T-helper 17 cell (primary cell): ENCODE measurements around the gene MAP3K20. TPM values are rescaled to one million over a fixed set of nuclear protein-coding genes. Genes with fewer than 3 reads are reported as not detected.
"Not testable (repeated sequence)": the region's sequence is repeated elsewhere in the genome, so short reads cannot be mapped to it uniquely, and the experiment has no call there.

ENCODE experiments used
- ATAC-seq: fragments of 150-1000 bp; cut with Tn5 transposase; 2 replicates; pipeline ENCODE4 v1.10.0; 2021; ENCODE audit warnings: mild to moderate bottlenecking, moderate library complexity
- DNase-seq, 3 donors: peaks; one replicate each; pipeline versions ENCODE4 v3.0.0 to v3.0.0-alpha.2; 2020 to 2021
- H3K9me3 ChIP-seq: one replicate; pipeline ENCODE4 v1.7.0; 2013; ENCODE audit warnings: low read length, mild to moderate bottlenecking; ENCODE audit not compliant: control insufficient read depth, poor library complexity, severe bottlenecking
- H3K27ac Mint-ChIP-seq: one replicate; pipeline ENCODE4 v1.8.0; 2022; ENCODE audit warnings: mild to moderate bottlenecking, moderate library complexity, mixed read lengths
- H3K27me3 Mint-ChIP-seq: one replicate; pipeline ENCODE4 v1.8.0; 2022; ENCODE audit warnings: mixed read lengths
- H3K36me3 Mint-ChIP-seq: one replicate; pipeline ENCODE4 v1.8.0; 2022; ENCODE audit warnings: low read depth, mixed read lengths
- H3K4me1 Mint-ChIP-seq: one replicate; pipeline ENCODE4 v1.8.0; 2022; ENCODE audit warnings: mild to moderate bottlenecking, mixed read lengths
- H3K4me3 Mint-ChIP-seq: one replicate; pipeline ENCODE4 v1.8.0; 2022; ENCODE audit warnings: mild to moderate bottlenecking, moderate library complexity, mixed read lengths
- total RNA-seq, 4 donors: library from RNA in 2 of 4; stranded (reverse) in 2 of 4; gene quantifications; one replicate each; pipeline ENCODE4 v1.2.3 and lab custom pipeline; 2022 to 2026

MAP3K20 gene
- total RNA-seq, 2 donors from 2014 or later, result 1.7 to 4.1 TPM

GRCh38 chr2:173291412-173291811, 215.8 kb downstream of the MAP3K20 start:
- peaks cover 4% of the 10 kb centered on the region for H3K27me3 Mint-ChIP-seq
- DNase-seq, result no peak
- H3K4me3 Mint-ChIP-seq, result no peak overlapping the region
- no peaks in the 10 kb centered on the region for H3K9me3 ChIP-seq
- H3K4me1 Mint-ChIP-seq, result peaks cover 6% of the 10 kb centered on the region
- ATAC-seq, result no peak
- no peaks in the 10 kb centered on the region for H3K36me3 Mint-ChIP-seq
- no peak overlapping the region for H3K27ac Mint-ChIP-seq

GRCh38 chr2:173296235-173296634, 220.6 kb downstream of the MAP3K20 start:
- DNase-seq (no peak), ATAC-seq (no peak)
- H3K27me3 Mint-ChIP-seq, result no peaks in the 10 kb centered on the region
- H3K9me3 ChIP-seq, result no peaks in the 10 kb centered on the region
- no peak overlapping the region for H3K27ac Mint-ChIP-seq
- no peak overlapping the region for H3K4me3 Mint-ChIP-seq
- no peaks in the 10 kb centered on the region for H3K36me3 Mint-ChIP-seq
- no peaks in the 10 kb centered on the region for H3K4me1 Mint-ChIP-seq

GRCh38 chr2:173298536-173299097, 223.0 kb downstream of the MAP3K20 start:
- ATAC-seq (no peak), DNase-seq (no peak)
- Mint-ChIP-seq H3K4me1 (no peaks in the 10 kb centered on the region), H3K4me3 (no peak overlapping the region), H3K36me3 (no peaks in the 10 kb centered on the region), H3K27me3 (no peaks in the 10 kb centered on the region), H3K27ac (no peak overlapping the region)
- no peaks in the 10 kb centered on the region for H3K9me3 ChIP-seq

- Mint-ChIP-seq H3K27ac (no peak overlapping the region), H3K4me3 (no peak overlapping the region), H3K27me3 (no peaks in the 10 kb centered on the region), H3K4me1 (no peaks in the 10 kb centered on the region), H3K36me3 (no peaks in the 10 kb centered on the region)
- ATAC-seq (no peak), DNase-seq (no peak)
- no peaks in the 10 kb centered on the region for H3K9me3 ChIP-seq
Measured at GRCh38 chr2:173299764-173300163, 224.1 kb downstream of the MAP3K20 start.

- no peaks in the 10 kb centered on the region for H3K27me3 Mint-ChIP-seq
- no peak overlapping the region for H3K4me3 Mint-ChIP-seq
- ATAC-seq (no peak), DNase-seq (no peak)
- H3K9me3 ChIP-seq, result no peaks in the 10 kb centered on the region
- H3K27ac Mint-ChIP-seq, result no peak overlapping the region
- no peaks in the 10 kb centered on the region for H3K4me1 Mint-ChIP-seq
- no peaks in the 10 kb centered on the region for H3K36me3 Mint-ChIP-seq
Measured at GRCh38 chr2:173300458-173300857, 224.8 kb downstream of the MAP3K20 start.

- not testable (repeated sequence) for DNase-seq
Measured at GRCh38 chr2:173301549-173301948, 225.9 kb downstream of the MAP3K20 start.

GRCh38 chr2:173305303-173305702, 229.7 kb downstream of the MAP3K20 start:
- H3K27ac Mint-ChIP-seq, result no peak overlapping the region
- no peaks in the 10 kb centered on the region for H3K9me3 ChIP-seq
- H3K27me3 Mint-ChIP-seq, result peaks cover 12% of the 10 kb centered on the region
- H3K36me3 Mint-ChIP-seq, result no peaks in the 10 kb centered on the region
- H3K4me1 Mint-ChIP-seq, result no peaks in the 10 kb centered on the region
- ATAC-seq (no peak), DNase-seq (no peak)
- peak overlapping the region; percentile 31 for H3K4me3 Mint-ChIP-seq

More at GRCh38 chr2:173301549-173301948, 225.9 kb downstream of the MAP3K20 start:
- H3K36me3 Mint-ChIP-seq, H3K9me3 ChIP-seq, H3K4me1 Mint-ChIP-seq, ATAC-seq, H3K27ac Mint-ChIP-seq, H3K4me3 Mint-ChIP-seq, H3K27me3 Mint-ChIP-seq: not testable (repeated sequence)

- Mint-ChIP-seq H3K4me1 (no peaks in the 10 kb centered on the region), H3K27me3 (peaks cover 19% of the 10 kb centered on the region), H3K36me3 (no peaks in the 10 kb centered on the region), H3K27ac (no peak overlapping the region), H3K4me3 (no peak overlapping the region)
- no peaks in the 10 kb centered on the region for H3K9me3 ChIP-seq
- ATAC-seq (no peak), DNase-seq (no peak)
Measured at GRCh38 chr2:173307293-173307692, 231.6 kb downstream of the MAP3K20 start.

GRCh38 chr2:173309370-173309769, 233.7 kb downstream of the MAP3K20 start:
- not testable (repeated sequence) for H3K27ac Mint-ChIP-seq, DNase-seq, H3K4me3 Mint-ChIP-seq, H3K9me3 ChIP-seq, ATAC-seq, H3K4me1 Mint-ChIP-seq, H3K36me3 Mint-ChIP-seq
- peaks cover 19% of the 10 kb centered on the region for H3K27me3 Mint-ChIP-seq

- Mint-ChIP-seq H3K36me3 (no peaks in the 10 kb centered on the region), H3K4me3 (no peak overlapping the region), H3K27me3 (peaks cover 21% of the 10 kb centered on the region), H3K27ac (no peak overlapping the region), H3K4me1 (no peaks in the 10 kb centered on the region)
- no peak for DNase-seq
- no peak for ATAC-seq
- H3K9me3 ChIP-seq, result no peaks in the 10 kb centered on the region
Measured at GRCh38 chr2:173311844-173312606, 236.4 kb downstream of the MAP3K20 start.
